Neural progenitor cell (in vitro differentiated cells): ENCODE measurements around the gene CYP11A1.

Source experiments
- EZH2phosphoT487 ChIP-seq: fragments of 200-600 bp; sonication (generic); IDR thresholded peaks from 2 replicates; pipeline ENCODE4 v1.6.1; 2017; ENCODE audit warnings: antibody characterized with exemption
- TF ChIP-seq, protein P1 (sequence below): fragments of 200-600 bp; sonication (generic); IDR thresholded peaks from 2 replicates; pipeline ENCODE4 v1.5.1; 2017; ENCODE audit warnings: antibody characterized with exemption, mild to moderate bottlenecking

DNA sequence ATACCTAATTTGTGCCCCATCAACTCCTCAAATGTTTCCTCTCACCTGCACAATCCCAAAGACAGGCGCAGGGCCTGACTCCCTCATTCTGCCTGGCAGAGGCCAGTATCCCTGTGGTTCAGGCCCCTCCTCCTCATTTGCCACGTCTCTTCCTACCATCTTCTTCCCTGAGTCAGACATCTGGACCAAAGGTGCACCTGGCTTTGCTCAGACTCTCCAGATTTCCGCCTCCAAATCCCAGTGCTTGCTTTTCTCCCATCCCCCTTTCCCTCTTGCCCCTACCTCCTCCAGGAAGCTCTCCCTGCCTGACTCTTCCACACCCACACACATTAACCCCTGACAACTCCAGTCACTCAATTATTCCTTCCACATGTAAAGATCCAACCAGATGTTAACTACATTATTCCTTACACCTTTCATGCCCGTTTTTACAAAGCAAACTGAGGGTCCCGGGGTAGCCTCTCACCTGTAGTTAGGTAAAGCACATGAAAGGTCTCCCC lies 46.7 kb upstream of the CYP11A1 start:
- TF ChIP-seq, protein P1, sequence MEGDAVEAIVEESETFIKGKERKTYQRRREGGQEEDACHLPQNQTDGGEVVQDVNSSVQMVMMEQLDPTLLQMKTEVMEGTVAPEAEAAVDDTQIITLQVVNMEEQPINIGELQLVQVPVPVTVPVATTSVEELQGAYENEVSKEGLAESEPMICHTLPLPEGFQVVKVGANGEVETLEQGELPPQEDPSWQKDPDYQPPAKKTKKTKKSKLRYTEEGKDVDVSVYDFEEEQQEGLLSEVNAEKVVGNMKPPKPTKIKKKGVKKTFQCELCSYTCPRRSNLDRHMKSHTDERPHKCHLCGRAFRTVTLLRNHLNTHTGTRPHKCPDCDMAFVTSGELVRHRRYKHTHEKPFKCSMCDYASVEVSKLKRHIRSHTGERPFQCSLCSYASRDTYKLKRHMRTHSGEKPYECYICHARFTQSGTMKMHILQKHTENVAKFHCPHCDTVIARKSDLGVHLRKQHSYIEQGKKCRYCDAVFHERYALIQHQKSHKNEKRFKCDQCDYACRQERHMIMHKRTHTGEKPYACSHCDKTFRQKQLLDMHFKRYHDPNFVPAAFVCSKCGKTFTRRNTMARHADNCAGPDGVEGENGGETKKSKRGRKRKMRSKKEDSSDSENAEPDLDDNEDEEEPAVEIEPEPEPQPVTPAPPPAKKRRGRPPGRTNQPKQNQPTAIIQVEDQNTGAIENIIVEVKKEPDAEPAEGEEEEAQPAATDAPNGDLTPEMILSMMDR: no peak
- no peak for TF ChIP-seq EZH2phosphoT487
